ENCODE data around the gene OVOL1. TPM values are rescaled to one million over a fixed set of nuclear protein-coding genes. Genes with fewer than 3 reads are reported as not detected.

The OVOL1 gene
- total RNA-seq, 1 experiment from 2014 or later: not detected

- POLR2A ChIA-PET: interaction anchor here (0.6 to 1.1 kb wide), 3 partner anchors 17 to 98 kb away, joined by 3 to 5 read pairs (median 3); partner anchors contain the start of gene KAT5
- no peak overlapping the region for H3K4me3 Mint-ChIP-seq (ENCODE audit: unreplicated experiment)
Measured at GRCh38 chr11:65810046-65810868, 23.4 kb downstream of the OVOL1 start.

GRCh38 chr11:65811764-65812475, 25.1 kb downstream of the OVOL1 start:
- ChIA-PET POLR2A (interaction anchor here (0.6 to 1.2 kb wide), 3 partner anchors 9 to 99 kb away, joined by 3 read pairs; partner anchors contain the start of gene RNASEH2C), CTCF (interaction anchor here (0.5 to 4.1 kb wide), 6 partner anchors 33 to 224 kb away, joined by 3 to 21 read pairs (median 4); partner anchors contain the start of gene KAT5)
- intact Hi-C loops (cut with micrococcal nuclease): no loop called here
- Mint-ChIP-seq H3K36me3 (ENCODE audit: insufficient read depth, unreplicated experiment) (no peaks in the 10 kb centered on the region), H3K9me3 (ENCODE audit: unreplicated experiment) (no peaks in the 10 kb centered on the region), H3K4me1 (ENCODE audit: insufficient read depth, unreplicated experiment) (peaks cover 4% of the 10 kb centered on the region), H3K4me3 (ENCODE audit: unreplicated experiment) (no peak overlapping the region), H3K27me3 (ENCODE audit: insufficient read depth, unreplicated experiment) (peaks cover 14% of the 10 kb centered on the region), H3K27ac (ENCODE audit: low read depth, unreplicated experiment) (no peak overlapping the region)
- no peak for TF ChIP-seq CTCF (IDR thresholded peaks at IDR 0.05; ENCODE audit: unreplicated experiment)
- no peak for DNase-seq (ENCODE audit: unreplicated experiment)
- no TSS peak for BruUV-seq (replicated peaks)

More at GRCh38 chr11:65810046-65810868, 23.4 kb downstream of the OVOL1 start:
- Mint-ChIP-seq H3K36me3 (ENCODE audit: insufficient read depth, unreplicated experiment) (no peaks in the 10 kb centered on the region), H3K4me1 (ENCODE audit: insufficient read depth, unreplicated experiment) (peaks cover 4% of the 10 kb centered on the region), H3K27me3 (ENCODE audit: insufficient read depth, unreplicated experiment) (peaks cover 14% of the 10 kb centered on the region), H3K9me3 (ENCODE audit: unreplicated experiment) (no peaks in the 10 kb centered on the region), H3K27ac (ENCODE audit: low read depth, unreplicated experiment) (no peak overlapping the region)
- no peak for TF ChIP-seq CTCF (IDR thresholded peaks at IDR 0.05; ENCODE audit: unreplicated experiment)
- intact Hi-C loops (cut with micrococcal nuclease): no loop called here
- CTCF ChIA-PET: interaction anchor here (0.6 to 4.1 kb wide), 5 partner anchors 30 to 101 kb away, joined by 3 to 21 read pairs (median 3); partner anchors contain the start of gene AP5B1
- no TSS peak for BruUV-seq (replicated peaks)
- peak; percentile 30 for DNase-seq (ENCODE audit: unreplicated experiment)

GRCh38 chr11:65814131-65814985, 27.5 kb downstream of the OVOL1 start:
- BruUV-seq (replicated peaks): no TSS peak
- no peak overlapping the region for H3K4me3 Mint-ChIP-seq (ENCODE audit: unreplicated experiment)

More at GRCh38 chr11:65814131-65814985, 27.5 kb downstream of the OVOL1 start:
- Mint-ChIP-seq H3K9me3 (ENCODE audit: unreplicated experiment) (no peaks in the 10 kb centered on the region), H3K4me1 (ENCODE audit: insufficient read depth, unreplicated experiment) (peaks cover 8% of the 10 kb centered on the region), H3K36me3 (ENCODE audit: insufficient read depth, unreplicated experiment) (no peaks in the 10 kb centered on the region), H3K27ac (ENCODE audit: low read depth, unreplicated experiment) (no peak overlapping the region), H3K27me3 (ENCODE audit: insufficient read depth, unreplicated experiment) (no peaks in the 10 kb centered on the region)
- CTCF ChIA-PET: interaction anchor here (0.6 to 4.1 kb wide), 3 partner anchors 36 to 268 kb away, joined by 3 to 21 read pairs (median 13); partner anchors contain the start of gene KAT5
- DNase-seq (ENCODE audit: unreplicated experiment): no peak
- intact Hi-C loops (cut with micrococcal nuclease): no loop called here
- POLR2A ChIA-PET: interaction anchor here (0.8 kb wide), 1 partner anchor 22 kb away, joined by 3 read pairs; no protein-coding TSS in a partner anchor
- TF ChIP-seq CTCF (IDR thresholded peaks at IDR 0.05; ENCODE audit: unreplicated experiment): no peak
